ENCODE data around the gene SUPT3H.

- TF ChIP-seq, protein P1, sequence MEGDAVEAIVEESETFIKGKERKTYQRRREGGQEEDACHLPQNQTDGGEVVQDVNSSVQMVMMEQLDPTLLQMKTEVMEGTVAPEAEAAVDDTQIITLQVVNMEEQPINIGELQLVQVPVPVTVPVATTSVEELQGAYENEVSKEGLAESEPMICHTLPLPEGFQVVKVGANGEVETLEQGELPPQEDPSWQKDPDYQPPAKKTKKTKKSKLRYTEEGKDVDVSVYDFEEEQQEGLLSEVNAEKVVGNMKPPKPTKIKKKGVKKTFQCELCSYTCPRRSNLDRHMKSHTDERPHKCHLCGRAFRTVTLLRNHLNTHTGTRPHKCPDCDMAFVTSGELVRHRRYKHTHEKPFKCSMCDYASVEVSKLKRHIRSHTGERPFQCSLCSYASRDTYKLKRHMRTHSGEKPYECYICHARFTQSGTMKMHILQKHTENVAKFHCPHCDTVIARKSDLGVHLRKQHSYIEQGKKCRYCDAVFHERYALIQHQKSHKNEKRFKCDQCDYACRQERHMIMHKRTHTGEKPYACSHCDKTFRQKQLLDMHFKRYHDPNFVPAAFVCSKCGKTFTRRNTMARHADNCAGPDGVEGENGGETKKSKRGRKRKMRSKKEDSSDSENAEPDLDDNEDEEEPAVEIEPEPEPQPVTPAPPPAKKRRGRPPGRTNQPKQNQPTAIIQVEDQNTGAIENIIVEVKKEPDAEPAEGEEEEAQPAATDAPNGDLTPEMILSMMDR (IDR thresholded peaks at IDR 0.05): no peak
- no peak for TF ChIP-seq EZH2 (IDR thresholded peaks at IDR 0.05; ENCODE audit: borderline replicate concordance, insufficient read depth, low read depth, low read length, poor library complexity, severe bottlenecking)
Measured at GRCh38 chr6:44795326-44795725, 582.4 kb downstream of the SUPT3H start.

All from B cell (primary cell).